Stimulated activated CD4-positive, alpha-beta T cell treated with anti-CD3 and anti-CD28 coated beads, Interleukin-12 subunit alpha, Interleukin-12 subunit beta, amount 100 ng/mL, for 24 hours (primary cell): ENCODE measurements around the gene ZBTB9.

Experiments used
- DNase-seq, 2 experiments: peaks; one replicate each; pipeline ENCODE4 v3.0.0-alpha.2; 2020; ENCODE audit warnings: low read depth in 2 of 2

Gene ZBTB9, protein sequence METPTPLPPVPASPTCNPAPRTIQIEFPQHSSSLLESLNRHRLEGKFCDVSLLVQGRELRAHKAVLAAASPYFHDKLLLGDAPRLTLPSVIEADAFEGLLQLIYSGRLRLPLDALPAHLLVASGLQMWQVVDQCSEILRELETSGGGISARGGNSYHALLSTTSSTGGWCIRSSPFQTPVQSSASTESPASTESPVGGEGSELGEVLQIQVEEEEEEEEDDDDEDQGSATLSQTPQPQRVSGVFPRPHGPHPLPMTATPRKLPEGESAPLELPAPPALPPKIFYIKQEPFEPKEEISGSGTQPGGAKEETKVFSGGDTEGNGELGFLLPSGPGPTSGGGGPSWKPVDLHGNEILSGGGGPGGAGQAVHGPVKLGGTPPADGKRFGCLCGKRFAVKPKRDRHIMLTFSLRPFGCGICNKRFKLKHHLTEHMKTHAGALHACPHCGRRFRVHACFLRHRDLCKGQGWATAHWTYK

DNA sequence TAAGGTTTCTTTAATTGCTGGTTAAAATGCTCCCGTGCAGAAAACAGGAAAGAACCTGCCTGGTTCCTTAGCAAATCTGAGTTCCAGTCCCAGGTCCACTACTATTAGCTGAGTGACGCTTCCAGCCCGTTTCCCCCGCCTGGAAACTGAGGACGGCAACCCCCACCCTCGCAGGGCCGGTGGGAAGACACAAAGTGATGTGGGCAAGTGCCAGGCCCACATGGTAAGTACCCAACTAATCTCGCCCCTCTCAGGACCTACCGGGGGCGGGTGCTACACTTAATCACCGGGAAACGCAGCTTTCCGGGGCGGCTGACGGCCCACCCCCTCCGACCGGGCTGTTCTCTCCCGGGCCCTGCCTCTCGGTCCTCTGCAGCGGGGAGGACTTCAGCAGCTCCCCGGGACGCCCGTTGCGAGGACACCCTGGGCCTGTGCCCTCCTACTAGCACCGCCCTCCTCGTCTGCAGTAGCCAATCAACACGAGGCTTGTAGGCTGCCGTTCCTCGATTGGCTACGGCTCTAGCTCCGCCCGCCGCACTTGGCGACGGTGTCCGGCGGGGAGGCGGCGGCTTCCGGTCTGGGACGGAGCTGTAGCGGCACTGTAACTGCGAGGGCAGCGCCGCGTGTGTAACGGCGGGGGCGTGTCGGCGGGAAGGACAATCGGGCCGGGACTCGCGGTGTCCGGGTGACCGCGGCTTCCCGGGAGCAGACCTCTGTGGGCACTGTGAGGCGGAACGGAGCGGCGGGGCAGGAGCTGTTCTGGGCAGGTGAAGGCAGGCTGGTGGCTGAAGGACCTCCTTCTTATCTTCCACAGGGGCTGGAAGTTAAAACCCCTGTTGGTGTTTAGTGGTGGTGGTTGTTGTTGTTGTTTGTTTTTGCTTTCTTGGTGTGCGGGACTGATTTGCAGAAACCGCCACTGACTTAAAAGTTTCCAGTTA is at the start of gene ZBTB9:
Gene ZBTB9, plus strand, starts transcription at position 568 of the 938 bp plus-strand sequence. CDS start 525 bp downstream, outside the sequence.
- peak; percentile 89 to 94 for DNase-seq

DNA sequence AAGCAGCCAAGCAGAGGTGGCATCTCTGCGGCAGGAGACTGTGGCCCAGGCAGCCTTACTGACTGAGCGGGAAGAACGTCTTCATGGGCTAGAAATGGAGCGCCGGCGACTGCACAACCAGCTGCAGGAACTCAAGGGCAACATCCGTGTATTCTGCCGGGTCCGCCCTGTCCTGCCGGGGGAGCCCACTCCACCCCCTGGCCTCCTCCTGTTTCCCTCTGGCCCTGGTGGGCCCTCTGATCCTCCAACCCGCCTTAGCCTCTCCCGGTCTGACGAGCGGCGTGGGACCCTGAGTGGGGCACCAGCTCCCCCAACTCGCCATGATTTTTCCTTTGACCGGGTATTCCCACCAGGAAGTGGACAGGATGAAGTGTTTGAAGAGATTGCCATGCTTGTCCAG is 49.5 kb upstream of the ZBTB9 start:
- DNase-seq = no peak

DNA sequence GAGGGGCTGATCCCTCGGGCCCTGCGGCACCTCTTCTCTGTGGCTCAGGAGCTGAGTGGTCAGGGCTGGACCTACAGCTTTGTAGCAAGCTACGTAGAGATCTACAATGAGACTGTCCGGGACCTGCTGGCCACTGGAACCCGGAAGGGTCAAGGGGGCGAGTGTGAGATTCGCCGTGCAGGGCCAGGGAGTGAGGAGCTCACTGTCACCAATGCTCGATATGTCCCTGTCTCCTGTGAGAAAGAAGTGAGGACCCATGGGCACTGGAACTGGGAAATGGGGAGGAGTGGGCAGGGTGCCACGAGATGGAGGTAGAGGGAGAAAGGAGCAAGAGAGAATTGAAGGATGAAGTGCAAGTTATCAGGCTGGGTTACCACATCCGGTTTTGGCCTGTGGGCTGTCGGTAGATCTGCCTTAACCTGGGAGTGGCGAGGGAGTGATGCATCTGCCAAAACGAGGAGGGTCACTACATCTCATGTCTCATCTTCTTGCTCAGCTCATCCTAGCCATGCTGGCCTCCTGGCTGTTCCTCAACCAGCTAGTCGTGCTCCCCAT is 48.9 kb upstream of the ZBTB9 start:
- no peak for DNase-seq

DNA sequence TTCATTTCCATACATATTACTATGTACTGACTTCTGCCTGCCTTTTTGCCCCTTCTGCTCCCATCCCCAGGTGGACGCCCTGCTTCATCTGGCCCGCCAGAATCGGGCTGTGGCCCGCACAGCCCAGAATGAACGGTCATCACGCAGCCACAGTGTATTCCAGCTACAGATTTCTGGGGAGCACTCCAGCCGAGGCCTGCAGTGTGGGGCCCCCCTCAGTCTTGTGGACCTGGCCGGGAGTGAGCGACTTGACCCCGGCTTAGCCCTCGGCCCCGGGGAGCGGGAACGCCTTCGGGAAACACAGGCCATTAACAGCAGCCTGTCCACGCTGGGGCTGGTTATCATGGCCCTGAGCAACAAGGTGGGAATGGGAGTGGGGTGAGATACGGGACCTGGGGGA is 48.2 kb upstream of the ZBTB9 start:
- no peak for DNase-seq

DNA sequence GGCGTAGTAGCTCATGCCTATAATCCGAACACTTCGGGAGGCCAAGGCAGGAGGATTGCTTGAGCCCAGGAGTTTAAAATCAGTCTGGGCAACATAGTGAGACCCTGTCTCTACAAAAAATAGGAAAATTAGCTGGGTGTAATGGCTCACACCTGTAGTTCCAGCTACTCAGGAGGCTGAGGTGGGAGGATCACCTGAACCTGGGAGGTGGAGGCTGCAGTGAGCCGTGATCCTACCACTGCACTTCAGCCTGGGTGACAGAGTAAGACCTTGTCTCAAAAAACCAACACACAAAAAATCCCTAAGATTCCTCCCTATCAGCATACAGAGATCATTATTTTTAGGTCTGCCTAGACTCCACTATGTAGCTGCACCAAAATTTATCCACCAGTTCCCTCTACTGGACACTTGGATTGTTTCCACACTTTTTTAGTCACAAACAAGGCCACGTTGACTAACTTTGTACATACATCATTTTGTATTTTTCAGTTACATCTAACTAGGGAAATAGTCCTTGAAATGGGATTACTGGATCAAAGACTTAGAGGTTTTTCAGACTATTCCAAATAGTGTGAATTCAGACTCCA is 47.2 kb upstream of the ZBTB9 start:
- no peak for DNase-seq

DNA sequence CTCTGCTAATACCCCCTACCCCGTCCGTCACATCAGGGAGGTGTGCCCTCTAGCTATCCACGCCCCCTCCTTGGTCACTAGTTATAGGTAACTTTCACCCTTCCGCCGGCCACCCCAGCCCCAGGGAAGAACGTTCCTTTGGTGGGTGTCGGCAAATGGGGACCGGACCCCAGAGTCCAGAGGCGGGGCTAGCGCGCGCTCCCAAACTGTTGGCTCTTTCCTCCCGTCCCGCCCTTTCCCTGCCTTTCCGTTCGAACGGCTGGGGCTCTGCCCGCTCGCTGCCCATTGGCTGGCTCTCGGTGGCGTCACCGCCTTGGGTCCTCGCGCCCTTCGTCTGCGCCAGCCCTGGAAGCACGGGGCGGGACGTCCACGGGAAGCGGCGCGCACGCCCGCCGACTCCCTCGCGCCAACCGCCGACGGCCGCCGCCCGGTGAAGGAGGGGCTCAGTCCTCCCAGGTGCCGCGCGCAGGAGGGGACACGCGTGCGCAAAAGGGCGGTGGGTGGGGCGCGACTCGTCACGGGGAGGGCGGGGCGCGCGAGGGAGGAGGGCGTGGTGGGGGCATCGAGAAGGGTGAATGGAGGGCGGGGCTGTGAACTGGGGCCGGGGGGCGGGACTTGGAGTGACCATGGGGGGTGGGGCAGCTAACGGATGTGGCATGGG is 44.2 kb upstream of the ZBTB9 start:
- DNase-seq = peak; percentile 95 to 96

DNA sequence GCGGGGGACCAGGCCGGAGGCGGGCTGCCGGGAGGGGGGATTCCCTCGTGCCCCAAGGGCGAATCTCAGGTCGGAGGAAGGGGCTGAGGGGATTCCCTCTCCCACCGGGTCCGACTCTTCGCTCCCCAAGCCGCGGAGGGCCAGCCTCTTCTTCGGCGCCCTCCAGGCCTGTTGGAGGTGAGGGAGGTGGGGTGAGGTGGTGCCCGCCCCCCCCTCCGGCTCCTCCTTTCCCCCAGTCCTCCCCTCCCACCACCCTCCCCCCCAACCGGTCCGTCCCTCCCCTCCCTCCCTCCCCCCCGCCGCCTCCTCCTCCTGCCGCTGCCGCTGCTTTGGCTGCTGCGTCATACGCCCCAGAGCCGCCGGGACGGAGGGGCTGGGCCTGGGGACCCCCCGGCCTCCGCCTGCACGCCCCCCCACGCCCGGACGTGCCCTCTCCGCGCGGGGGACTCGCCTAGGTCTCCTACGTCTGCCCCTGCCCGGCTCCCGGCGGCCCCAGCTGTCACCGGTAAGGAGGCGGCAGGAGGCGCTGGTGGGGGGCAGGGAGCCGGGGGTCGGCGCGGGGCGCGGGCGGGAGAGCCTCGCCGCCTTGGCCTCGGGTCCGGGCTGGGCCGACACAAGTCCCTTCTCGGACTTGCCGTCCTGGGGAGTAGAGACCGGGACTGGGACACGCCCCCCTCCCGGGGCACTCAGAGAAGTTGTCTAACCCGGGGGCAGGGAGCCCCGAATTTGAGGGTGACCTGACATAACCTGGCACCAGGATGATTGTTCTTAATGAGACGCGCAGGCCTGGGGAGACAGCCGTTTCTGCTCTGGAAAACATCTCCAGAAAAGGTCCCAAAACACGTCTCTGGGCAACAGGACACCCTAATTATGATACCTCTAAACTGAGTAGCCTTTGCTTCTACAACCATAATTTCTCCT is 43.4 kb upstream of the ZBTB9 start, which contains the start of gene PHF1:
Gene PHF1, plus strand, starts transcription at position 304 of the 921 bp plus-strand sequence. CDS start 1,250 bp downstream, outside the sequence.
- DNase-seq = no peak

DNA sequence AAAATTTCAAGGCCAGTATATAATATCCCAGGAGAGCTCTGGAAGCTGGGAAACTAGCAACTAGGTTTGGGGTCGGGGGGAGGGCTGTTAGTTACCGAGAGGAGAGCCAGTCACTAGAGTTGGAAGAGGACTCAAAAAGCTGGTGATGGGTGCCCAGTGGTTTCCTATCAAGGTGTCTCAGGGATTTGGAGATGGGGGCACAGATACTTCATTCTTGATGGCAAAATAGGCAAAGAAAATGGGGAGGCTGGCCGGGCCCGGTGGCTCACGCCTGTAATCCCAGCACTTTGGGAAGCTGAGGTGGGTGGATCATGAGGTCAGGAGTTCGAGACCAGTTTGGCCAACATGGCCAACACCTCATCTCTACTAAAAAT is 42.8 kb upstream of the ZBTB9 start:
- no peak for DNase-seq

DNA sequence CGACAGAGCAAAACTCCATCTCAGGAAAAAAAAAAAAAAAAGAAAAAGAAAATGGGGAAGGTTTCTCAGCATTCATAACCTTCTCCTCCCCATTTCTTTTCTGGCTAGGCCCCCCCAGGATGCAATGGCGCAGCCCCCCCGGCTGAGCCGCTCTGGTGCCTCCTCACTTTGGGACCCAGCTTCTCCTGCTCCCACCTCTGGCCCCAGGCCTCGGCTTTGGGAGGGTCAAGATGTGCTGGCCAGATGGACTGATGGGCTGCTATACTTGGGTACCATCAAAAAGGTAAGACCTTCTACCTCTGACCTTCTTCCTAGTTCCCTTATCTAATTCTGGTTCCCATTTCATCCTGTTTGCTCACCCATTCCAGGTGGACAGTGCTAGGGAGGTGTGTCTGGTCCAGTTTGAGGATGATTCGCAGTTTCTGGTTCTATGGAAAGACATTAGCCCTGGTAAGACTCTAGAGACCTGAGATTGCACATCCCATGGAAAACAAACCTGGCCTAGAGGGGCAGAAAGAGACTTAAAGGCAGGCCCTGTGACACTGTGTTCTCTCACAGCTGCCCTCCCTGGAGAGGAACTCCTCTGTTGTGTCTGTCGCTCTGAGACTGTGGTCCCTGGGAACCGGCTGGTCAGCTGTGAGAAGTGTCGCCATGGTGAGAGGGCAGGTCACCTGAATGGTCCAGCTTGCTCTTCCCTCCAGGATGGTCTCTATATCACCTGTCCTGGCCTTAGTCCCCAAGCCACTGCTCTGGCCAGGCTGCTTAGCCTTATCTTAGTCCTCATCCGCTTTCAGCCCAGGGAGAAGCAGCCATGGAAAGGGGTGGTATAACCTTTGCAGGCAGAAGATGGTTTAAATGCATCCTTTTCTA is 42.0 kb upstream of the ZBTB9 start:
- no peak for DNase-seq

DNA sequence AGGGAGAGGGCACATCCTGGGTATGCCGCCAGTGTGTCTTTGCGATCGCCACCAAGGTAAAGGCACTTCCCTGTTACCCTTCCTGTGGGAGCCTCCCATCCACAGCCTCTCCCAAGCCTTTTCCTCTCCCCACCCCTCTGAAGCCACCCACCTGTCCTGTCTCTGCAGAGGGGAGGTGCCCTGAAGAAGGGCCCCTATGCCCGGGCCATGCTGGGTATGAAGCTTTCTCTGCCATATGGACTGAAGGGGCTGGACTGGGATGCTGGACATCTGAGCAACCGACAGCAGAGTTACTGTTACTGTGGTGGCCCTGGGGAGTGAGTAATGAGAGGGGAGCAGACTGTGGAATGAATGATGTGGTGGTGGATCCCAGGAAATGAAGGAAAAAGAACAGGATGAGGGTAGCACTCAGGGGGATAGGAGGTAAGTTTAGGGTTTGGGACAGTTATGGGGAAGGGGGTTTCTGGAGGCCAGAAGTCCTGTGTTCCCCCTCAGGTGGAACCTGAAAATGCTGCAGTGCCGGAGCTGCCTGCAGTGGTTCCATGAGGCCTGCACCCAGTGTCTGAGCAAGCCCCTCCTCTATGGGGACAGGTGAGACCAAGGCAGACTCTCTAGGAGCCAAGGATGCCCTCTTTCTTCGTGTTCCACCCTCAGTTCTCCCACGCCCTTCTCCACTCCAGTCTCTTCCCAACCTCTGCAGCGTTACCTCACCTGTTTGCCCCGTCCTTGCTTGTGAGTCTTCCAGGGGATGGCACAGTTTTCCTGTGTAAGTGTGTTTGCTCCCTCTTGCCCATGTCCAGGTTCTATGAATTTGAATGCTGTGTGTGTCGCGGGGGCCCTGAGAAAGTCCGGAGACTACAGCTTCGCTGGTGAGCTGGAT is 40.9 kb upstream of the ZBTB9 start:
- no peak for DNase-seq

DNA sequence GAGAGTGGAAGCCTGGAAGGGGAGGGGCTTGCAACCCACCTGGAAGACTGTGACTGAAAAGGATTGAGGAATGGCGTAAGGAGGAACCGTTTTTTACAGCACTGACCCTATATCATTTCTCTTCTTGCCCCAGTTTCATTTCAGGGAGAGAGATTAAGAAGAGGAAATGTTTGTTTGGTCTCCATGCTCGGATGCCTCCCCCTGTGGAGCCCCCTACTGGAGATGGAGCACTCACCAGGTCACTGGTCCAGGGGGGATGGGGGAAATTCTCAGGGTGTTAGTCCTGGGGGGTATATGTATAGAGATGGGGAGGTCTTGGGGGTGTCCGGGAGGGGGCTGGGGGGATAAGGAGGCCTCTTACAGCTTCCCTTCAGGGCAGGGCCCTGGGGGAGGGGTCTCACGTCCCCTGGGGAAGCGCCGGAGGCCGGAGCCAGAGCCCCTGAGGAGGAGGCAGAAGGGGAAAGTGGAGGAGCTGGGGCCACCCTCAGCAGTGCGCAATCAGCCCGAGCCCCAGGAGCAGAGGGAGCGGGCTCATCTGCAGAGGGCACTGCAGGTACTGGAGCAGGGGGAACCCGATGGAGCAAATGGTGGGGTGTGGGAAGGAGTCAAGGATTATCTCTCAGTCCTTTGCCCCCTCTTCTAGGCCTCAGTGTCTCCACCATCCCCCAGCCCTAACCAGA is 39.6 kb upstream of the ZBTB9 start:
- no peak for DNase-seq

DNA sequence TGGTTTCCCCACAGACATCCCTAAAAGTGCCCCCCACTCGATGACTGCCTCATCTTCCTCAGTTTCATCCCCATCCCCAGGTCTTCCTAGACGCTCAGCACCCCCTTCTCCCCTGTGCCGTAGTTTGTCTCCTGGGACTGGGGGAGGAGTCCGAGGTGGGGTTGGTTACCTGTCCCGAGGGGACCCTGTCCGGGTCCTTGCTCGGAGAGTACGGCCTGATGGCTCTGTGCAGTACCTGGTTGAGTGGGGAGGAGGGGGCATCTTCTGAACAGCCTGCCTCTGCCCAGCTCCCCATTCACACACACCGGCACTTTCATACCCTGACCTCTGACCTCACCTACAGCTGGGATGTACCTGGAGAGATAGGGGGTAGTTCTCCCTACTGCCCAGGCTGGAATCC is 38.5 kb upstream of the ZBTB9 start:
- no peak for DNase-seq

DNA sequence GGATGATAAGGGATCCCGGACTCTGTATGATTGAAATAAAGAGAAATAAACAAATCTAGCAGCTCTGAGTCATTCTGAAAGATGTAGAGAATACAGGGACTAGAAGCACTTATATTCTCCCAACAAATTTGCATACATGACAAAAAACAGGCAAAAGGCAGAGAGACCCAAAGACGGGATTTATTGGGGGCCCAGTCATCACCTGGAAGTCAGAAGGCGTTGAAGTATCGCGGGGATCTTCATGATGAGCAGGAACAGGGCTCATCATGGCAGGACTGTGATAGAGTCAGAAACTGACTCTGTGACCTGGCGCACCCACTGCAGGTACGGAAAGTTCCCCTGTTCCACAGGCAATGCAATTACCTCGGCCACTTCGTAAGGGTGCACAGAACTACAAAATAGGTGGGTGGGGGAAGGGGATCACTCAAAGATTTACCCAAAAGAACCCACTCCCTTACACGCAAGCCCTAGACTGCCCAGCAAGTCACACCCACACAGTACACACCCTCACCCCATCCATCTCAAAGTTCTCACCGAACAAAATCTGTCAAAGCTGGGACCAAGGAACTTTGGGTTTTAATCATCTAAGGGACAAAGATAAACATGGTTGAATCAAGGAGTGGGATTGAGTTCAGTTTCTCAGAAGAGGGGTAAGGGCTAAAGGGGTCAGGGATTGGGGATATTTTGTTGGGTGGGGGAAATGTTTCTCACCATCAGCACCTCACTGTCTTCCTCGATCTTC is 37.8 kb upstream of the ZBTB9 start:
- DNase-seq = no peak

DNA sequence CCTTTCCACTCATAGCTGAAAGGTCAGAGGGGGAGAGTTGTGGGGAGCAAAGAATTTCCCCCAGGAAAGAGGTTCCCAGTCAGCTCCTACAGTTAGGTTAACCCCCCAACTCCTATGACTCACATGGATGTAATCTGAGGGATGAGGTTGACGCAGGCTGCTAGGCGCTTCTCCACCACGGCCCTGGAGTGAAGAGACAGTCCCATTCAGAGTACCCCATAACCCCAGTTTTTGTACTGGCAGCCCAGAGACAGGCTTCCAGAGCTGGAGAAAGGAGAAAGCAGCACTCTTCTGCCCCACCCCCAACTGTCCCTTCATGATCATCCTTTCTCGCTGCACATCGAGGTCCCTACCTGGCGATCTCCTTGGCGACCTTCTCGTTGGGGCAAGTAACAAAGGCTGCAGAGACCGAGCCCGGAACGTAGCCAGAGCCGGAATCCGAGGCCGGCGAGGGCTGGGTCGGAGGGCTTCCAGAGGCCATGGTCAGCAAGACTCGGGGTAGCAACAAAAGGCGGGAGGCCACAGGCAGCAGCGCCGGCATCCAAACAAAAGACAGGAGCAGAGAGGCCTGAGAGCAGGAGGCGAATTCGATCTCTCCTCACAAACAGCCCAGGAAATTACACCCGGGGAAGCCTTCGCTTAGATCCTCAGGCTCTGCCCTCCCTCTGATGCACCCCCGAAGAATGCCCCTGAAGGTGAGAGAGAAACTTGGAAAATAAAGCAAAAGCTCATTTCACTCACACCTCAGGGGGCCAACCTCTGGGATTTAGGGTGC is 37.1 kb upstream of the ZBTB9 start:
- no peak for DNase-seq

DNA sequence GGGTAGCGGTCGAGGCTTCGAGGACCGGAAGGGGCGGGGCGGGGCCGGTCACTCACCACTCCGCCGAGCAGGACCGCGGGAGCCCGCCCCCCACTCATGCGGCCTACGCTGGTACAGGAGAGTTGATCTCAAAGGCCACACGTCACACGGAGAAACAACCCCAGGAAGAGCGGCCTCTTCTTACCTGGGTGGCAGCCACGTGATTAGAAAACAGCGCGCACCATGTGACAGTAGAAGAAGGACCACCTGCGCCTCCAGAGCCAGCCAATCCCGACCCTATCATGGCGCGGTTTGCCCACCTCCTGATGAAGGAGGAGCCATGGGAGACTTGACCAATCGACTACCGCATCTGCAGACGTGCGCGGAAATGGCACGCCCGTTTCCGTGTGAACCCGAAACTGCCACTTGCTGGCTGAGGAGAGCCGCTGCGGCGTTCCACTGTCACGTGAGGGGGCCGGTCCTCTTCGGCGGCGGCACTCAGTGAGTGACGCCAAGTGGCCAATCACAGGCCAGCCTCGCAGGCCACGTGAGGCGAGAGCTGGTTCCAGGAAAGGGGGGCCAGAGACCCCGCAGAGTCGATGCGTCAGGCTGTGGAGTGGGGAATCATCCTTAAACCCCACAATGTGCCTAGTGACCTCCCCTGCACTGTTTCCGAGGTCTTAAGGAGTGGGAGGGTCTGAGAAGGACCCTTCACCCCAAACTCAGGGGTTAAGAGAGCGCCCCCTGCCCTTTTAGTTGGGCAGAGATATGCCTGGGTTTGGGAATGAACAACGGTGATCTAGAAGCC is 36.3 kb upstream of the ZBTB9 start, which contains the start of gene CUTA:
Gene CUTA, minus strand, starts transcription at position 205 of the 787 bp plus-strand sequence. Its CDS starts 107 bp downstream, at position 98.
- peak; percentile 96 for DNase-seq
